ENCODE data around the gene ZNF280D.

DNA sequence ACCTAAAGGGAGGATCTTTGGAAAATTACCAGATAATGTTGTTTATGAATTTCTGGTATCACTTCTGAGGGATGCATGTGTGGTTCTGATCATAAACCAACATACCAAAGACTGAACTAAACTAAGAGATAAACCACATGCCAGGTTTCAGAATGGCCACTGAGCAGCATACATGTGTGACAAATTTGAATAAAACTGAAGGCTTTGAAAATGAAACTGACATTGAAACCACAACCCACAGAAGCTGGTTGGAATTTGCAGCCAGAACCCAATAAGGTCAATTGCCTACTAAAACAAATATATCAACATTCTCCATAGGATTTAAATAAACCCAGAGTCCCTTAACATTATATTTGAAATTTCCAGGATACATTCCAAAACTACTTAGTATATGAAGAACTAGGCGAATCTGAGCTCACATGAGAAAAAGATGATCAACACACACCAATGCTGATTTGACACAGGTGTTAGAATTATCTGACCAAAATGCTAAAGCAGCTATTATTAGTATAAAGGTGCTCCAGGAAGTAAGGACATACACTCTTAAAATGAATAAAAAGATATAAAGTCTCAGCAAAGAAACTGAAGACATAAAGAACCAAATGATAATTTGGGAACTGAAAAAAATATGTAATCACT, 125.0 kb downstream of the ZNF280D start:
- TF ChIP-seq, protein P1, sequence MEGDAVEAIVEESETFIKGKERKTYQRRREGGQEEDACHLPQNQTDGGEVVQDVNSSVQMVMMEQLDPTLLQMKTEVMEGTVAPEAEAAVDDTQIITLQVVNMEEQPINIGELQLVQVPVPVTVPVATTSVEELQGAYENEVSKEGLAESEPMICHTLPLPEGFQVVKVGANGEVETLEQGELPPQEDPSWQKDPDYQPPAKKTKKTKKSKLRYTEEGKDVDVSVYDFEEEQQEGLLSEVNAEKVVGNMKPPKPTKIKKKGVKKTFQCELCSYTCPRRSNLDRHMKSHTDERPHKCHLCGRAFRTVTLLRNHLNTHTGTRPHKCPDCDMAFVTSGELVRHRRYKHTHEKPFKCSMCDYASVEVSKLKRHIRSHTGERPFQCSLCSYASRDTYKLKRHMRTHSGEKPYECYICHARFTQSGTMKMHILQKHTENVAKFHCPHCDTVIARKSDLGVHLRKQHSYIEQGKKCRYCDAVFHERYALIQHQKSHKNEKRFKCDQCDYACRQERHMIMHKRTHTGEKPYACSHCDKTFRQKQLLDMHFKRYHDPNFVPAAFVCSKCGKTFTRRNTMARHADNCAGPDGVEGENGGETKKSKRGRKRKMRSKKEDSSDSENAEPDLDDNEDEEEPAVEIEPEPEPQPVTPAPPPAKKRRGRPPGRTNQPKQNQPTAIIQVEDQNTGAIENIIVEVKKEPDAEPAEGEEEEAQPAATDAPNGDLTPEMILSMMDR (conservative IDR thresholded peaks at IDR 0.05; ENCODE audit: low read depth, low read length), result no peak
- TF ChIP-seq MAFK (IDR thresholded peaks at IDR 0.05; ENCODE audit: low read depth, low read length) (no peak), POLR2A (IDR thresholded peaks at IDR 0.05; ENCODE audit: low read depth, low read length) (no peak), RCOR1 (IDR thresholded peaks at IDR 0.05; ENCODE audit: insufficient replicate concordance, low read length) (no peak), MAZ (IDR thresholded peaks at IDR 0.05; ENCODE audit: borderline replicate concordance, low read depth, low read length) (no peak), SMC3 (IDR thresholded peaks at IDR 0.05; ENCODE audit: low read depth, low read length) (no peak), RAD21 (IDR thresholded peaks at IDR 0.05; ENCODE audit: low read length) (no peak)
